Karpas-422 (cell line): ENCODE results near the gene S100A9. TPM values are rescaled to one million over a fixed set of nuclear protein-coding genes. Genes with fewer than 3 reads are reported as not detected.

Source experiments
- DNase-seq: peaks from one replicate; pipeline ENCODE4 v3.0.0-alpha.2; 2015
- H2AFZ ChIP-seq: fragments of 200-600 bp; sonication (generic); 2 replicates; pipeline ENCODE4 v1.6.1; 2014; ENCODE audit warnings: antibody characterized with exemption, low read length, mixed read lengths
- H3K27ac ChIP-seq: fragments of 200-600 bp; sonication (generic); 2 replicates; pipeline ENCODE4 v1.5.1; 2014; ENCODE audit warnings: mild to moderate bottlenecking, low read length, moderate library complexity
- H3K27me3 ChIP-seq: fragments of 200-600 bp; sonication (generic); 2 replicates; pipeline ENCODE4 v1.6.1; 2014; ENCODE audit warnings: low read length, mixed read lengths
- H3K36me3 ChIP-seq: fragments of 200-600 bp; sonication (generic); 2 replicates; pipeline ENCODE4 v1.6.1; 2014; ENCODE audit warnings: low read length, mixed read lengths; ENCODE audit not compliant: insufficient read depth
- H3K4me1 ChIP-seq: fragments of 200-600 bp; sonication (generic); 2 replicates; pipeline ENCODE4 v1.6.1; 2014; ENCODE audit warnings: mild to moderate bottlenecking, low read length, mixed read lengths
- H3K4me2 ChIP-seq: fragments of 200-600 bp; sonication (generic); 2 replicates; pipeline ENCODE4 v1.6.1; 2014; ENCODE audit warnings: low read length, low read depth, mild to moderate bottlenecking; ENCODE audit not compliant: poor library complexity, severe bottlenecking
- H3K4me3 ChIP-seq: fragments of 200-600 bp; sonication (generic); 2 replicates; pipeline ENCODE4 v1.5.1; 2014; ENCODE audit warnings: mild to moderate bottlenecking, antibody characterized with exemption, low read length, mixed read lengths
- H3K79me2 ChIP-seq: fragments of 200-600 bp; sonication (generic); 2 replicates; pipeline ENCODE4 v1.6.1; 2014; ENCODE audit warnings: mild to moderate bottlenecking, low read length, mixed read lengths
- H3K9ac ChIP-seq: fragments of 200-600 bp; sonication (generic); 2 replicates; pipeline ENCODE4 v1.6.0; 2014; ENCODE audit warnings: low read length
- H3K9me2 ChIP-seq: fragments of 200-600 bp; sonication (generic), shearing (Covaris generic); replicated peaks from 2 replicates; pipeline ENCODE4 v1.6.0; 2014; ENCODE audit warnings: mild to moderate bottlenecking, low read length, moderate library complexity; ENCODE audit not compliant: insufficient read depth
- H3K9me3 ChIP-seq: fragments of 300-700, 200-600 bp; sonication (generic); 2 replicates; pipeline ENCODE4 v1.6.1; 2014; ENCODE audit warnings: low read length, mixed read lengths
- H4K20me1 ChIP-seq: fragments of 200-600 bp; sonication (generic); 2 replicates; pipeline ENCODE4 v1.6.1; 2014; ENCODE audit warnings: mild to moderate bottlenecking, antibody characterized with exemption, low read length, low read depth; ENCODE audit not compliant: insufficient read depth
- total RNA-seq: library from RNA; depleted of rRNA; stranded (reverse); fragments of >200 nt; shearing (Covaris generic); gene quantifications from 2 replicates; pipeline ENCODE4 v1.2.3, GENCODE V29; 2014; ENCODE audit warnings: low replicate concordance

The S100A9 gene
- total RNA-seq, 1 experiment from 2014 or later, result not detected

DNA sequence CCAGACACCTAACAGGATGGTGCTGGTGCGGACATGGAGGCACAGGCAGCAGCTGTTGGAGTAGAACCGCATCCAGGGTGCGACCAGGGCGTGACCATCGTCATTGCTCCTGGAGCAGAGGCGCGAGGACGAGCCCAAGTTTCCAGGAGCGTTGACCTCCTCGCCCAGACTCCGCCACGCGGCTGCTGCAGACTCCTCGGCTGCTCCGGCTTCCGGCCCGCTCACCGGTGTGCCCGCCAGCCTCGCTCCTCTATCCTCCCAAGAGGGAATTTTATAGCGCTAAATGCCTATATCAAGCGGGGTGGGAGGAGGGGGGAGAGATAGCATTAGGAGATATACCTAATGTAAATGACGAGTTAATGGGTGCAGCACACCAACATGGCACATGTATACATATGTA, 23.1 kb downstream of the S100A9 start:
- Histone ChIP-seq H3K27ac (no peak overlapping the region), H3K79me2 (no peaks in the 10 kb centered on the region), H3K4me2 (no peak overlapping the region), H3K9me2 (no peaks in the 10 kb centered on the region), H2AFZ (no peak overlapping the region), H3K36me3 (no peaks in the 10 kb centered on the region), H3K4me3 (no peak overlapping the region), H3K4me1 (no peaks in the 10 kb centered on the region), H3K9me3 (no peaks in the 10 kb centered on the region), H3K9ac (no peak overlapping the region), H3K27me3 (no peaks in the 10 kb centered on the region), H4K20me1 (no peaks in the 10 kb centered on the region)
- no peak for DNase-seq

DNA sequence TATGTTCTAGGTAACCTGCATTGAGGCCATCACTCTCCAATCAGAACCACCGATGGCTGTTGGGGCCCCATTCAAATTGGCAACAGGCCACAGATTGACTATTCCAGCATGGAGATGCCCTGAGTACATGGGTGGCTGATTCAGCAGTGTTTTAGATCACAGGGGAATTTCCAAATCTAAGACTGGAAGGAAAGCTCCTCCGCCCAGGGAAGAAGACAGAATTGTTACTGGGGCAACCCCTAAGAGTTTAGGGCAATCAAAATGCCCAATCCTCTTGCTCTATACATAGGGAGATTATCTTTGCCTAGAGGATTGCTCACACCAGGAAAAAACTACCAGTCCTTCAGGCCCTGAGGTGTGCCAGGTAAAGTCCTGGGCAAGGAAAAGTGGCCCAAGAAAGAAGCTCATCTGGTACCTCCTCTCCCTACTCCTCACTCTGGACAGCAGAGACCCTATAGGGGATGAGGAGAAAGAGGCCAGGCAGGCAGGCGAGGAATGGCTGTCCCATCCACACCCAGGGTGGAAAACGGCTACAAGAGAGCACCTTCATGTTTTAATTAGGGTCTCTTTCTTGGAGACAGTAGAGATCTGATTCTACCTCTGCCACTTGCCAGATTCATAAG, 27.4 kb downstream of the S100A9 start:
- no peak overlapping the region for H3K27ac ChIP-seq
- no peaks in the 10 kb centered on the region for H3K9me2 ChIP-seq
- H3K27me3 ChIP-seq, result no peaks in the 10 kb centered on the region
- no peak overlapping the region for H3K9ac ChIP-seq
- no peaks in the 10 kb centered on the region for H3K79me2 ChIP-seq
- no peaks in the 10 kb centered on the region for H3K9me3 ChIP-seq
- H3K4me2 ChIP-seq, result no peak overlapping the region
- H3K36me3 ChIP-seq, result no peaks in the 10 kb centered on the region
- H3K4me3 ChIP-seq, result no peak overlapping the region
- DNase-seq, result no peak
- H2AFZ ChIP-seq, result no peak overlapping the region
- H3K4me1 ChIP-seq, result no peaks in the 10 kb centered on the region
- H4K20me1 ChIP-seq, result no peaks in the 10 kb centered on the region

DNA sequence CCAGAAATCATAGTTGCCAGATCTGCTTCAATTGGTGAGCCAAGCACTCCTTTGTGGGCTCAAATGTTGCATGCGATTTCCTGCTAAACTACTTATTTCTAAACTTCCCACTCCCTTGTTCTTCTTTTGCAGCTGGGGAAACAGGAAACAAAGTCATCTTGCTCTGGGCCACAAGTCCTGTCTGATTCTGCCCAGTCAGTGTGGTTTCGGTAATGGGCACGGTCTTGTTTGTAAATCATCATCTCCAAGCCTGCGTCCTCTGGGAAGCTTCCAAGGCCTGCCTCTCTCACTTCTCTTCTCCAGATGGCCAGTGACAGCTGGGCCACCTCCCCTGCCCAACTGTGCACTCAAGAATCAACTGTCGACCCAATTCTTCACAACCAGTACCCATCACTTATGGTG, 28.8 kb downstream of the S100A9 start:
- Histone ChIP-seq H3K27me3 (no peaks in the 10 kb centered on the region), H3K9ac (no peak overlapping the region), H3K79me2 (no peaks in the 10 kb centered on the region), H4K20me1 (no peaks in the 10 kb centered on the region), H3K9me2 (no peaks in the 10 kb centered on the region), H3K27ac (no peak overlapping the region), H3K36me3 (no peaks in the 10 kb centered on the region), H3K4me1 (no peaks in the 10 kb centered on the region), H3K9me3 (no peaks in the 10 kb centered on the region), H3K4me2 (no peak overlapping the region), H2AFZ (no peak overlapping the region), H3K4me3 (no peak overlapping the region)
- DNase-seq, result no peak

DNA sequence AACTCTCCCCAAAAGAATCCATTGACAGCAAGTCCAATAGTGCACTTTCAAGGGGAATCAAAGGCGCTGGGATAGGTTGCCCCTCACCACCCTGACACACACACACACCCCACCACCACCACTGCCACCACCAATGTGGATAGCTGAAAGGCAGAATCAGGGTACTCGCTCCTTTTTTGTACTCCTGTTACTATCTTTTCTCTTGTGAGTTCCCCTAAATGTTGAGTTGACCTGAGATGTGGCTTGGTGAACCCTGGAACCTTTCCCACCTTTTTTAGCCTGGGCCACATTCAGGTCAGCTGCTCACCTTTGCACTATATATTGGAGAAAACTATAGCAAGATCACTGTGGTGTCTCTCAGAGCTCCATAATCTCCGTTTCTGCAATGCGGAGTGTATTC, 29.3 kb downstream of the S100A9 start:
- H4K20me1 ChIP-seq, result no peaks in the 10 kb centered on the region
- no peaks in the 10 kb centered on the region for H3K9me2 ChIP-seq
- no peak overlapping the region for H2AFZ ChIP-seq
- H3K9me3 ChIP-seq, result no peaks in the 10 kb centered on the region
- no peak overlapping the region for H3K27ac ChIP-seq
- H3K4me3 ChIP-seq, result no peak overlapping the region
- no peak for DNase-seq
- no peaks in the 10 kb centered on the region for H3K4me1 ChIP-seq
- no peaks in the 10 kb centered on the region for H3K79me2 ChIP-seq
- H3K9ac ChIP-seq, result no peak overlapping the region
- no peaks in the 10 kb centered on the region for H3K27me3 ChIP-seq
- H3K36me3 ChIP-seq, result no peaks in the 10 kb centered on the region
- H3K4me2 ChIP-seq, result no peak overlapping the region

DNA sequence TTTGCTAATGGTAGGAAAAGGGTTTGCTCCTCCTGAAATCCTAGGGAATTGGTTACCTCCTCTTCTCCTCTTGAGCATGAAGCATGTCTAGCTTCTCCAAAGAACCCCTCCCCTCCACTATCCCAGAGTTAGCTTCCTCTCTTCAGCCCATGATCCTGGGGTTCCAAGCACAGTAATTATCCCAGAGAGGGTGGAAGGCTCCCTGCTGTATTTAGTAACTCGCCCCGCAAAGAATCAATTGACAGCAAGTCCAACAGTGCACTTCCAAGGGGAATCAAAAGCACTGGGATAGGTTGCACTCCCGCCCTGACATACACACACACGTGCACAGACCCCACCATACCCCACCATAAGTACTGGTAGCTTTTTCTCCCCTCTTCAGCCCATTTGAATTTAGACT, 30.1 kb downstream of the S100A9 start:
- DNase-seq, result no peak
- no peaks in the 10 kb centered on the region for H4K20me1 ChIP-seq
- no peak overlapping the region for H2AFZ ChIP-seq
- H3K9me2 ChIP-seq, result no peaks in the 10 kb centered on the region
- no peak overlapping the region for H3K27ac ChIP-seq
- no peaks in the 10 kb centered on the region for H3K27me3 ChIP-seq
- no peak overlapping the region for H3K9ac ChIP-seq
- no peaks in the 10 kb centered on the region for H3K36me3 ChIP-seq
- H3K4me1 ChIP-seq, result no peaks in the 10 kb centered on the region
- no peak overlapping the region for H3K4me3 ChIP-seq
- no peaks in the 10 kb centered on the region for H3K79me2 ChIP-seq
- H3K4me2 ChIP-seq, result no peak overlapping the region
- no peaks in the 10 kb centered on the region for H3K9me3 ChIP-seq

DNA sequence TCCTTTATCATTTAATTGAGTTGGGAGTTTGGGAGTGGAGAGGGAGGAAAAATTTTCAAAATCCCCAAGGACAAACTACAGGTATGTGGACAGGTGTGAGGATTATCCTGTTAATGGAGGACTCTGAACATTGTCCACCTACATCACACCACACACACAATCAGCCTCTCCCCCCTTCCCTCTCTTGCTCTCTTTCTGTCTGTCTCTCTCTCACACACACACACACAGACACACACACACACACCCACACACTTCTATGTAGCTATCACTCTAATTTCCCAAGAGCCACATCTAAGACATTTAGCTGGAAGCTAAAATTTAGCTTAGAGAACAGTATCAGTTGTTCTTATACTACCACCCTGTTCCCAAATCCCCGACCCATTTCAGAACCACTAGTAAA, 31.7 kb downstream of the S100A9 start:
- H3K27ac ChIP-seq, result no peak overlapping the region
- no peak for DNase-seq
- no peak overlapping the region for H2AFZ ChIP-seq
- H3K79me2 ChIP-seq, result no peaks in the 10 kb centered on the region
- H3K27me3 ChIP-seq, result no peaks in the 10 kb centered on the region
- no peak overlapping the region for H3K9ac ChIP-seq
- H3K4me1 ChIP-seq, result no peaks in the 10 kb centered on the region
- no peaks in the 10 kb centered on the region for H3K9me2 ChIP-seq
- no peak overlapping the region for H3K4me3 ChIP-seq
- no peaks in the 10 kb centered on the region for H4K20me1 ChIP-seq
- no peaks in the 10 kb centered on the region for H3K36me3 ChIP-seq
- H3K9me3 ChIP-seq, result no peaks in the 10 kb centered on the region
- H3K4me2 ChIP-seq, result no peak overlapping the region

DNA sequence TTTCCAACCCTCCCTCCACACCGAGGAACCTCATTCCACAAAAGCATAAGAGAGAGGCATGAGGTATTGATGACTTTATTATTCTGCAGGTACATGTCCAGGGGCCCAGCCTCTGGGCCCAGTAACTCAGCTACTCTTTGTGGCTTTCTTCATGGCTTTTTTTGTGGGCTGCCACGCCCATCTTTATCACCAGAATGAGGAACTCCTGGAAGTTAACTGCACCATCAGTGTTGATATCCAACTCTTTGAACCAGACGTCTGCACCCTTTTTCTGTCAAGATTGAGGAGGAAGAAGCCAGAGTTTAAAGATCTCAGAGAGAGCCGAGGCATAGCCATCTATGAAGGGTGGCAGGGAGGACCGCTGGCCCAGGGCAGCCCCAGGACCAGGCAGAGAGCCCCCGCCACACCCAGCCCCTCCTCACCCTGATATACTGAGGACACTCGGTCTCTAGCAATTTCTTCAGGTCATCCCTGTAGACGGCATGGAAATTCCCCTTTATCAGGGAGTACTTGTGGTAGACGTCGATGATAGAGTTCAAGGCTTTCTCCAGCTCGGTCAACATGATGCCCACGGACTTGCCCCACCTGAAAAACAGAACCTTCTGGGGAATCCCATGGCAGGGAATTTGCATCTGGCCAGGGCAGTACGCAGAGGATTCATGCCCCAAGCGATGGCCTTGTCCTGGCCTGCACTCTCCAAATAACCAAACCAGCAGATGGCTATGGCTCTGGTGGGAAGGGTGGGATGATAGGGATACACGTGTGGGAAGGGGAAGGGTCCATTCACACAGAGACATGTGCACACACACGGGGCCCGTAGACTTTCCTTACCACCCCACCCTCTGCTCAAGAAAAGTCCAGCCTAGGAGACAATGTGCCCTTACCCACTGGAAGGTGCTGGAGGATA, 32.6 kb downstream of the S100A9 start:
- Histone ChIP-seq H3K36me3 (no peaks in the 10 kb centered on the region), H3K9ac (no peak overlapping the region), H4K20me1 (no peaks in the 10 kb centered on the region), H3K4me3 (no peak overlapping the region), H3K4me2 (no peak overlapping the region), H3K27ac (no peak overlapping the region), H3K27me3 (no peaks in the 10 kb centered on the region), H3K9me2 (no peaks in the 10 kb centered on the region), H2AFZ (no peak overlapping the region), H3K79me2 (no peaks in the 10 kb centered on the region), H3K9me3 (no peaks in the 10 kb centered on the region), H3K4me1 (no peaks in the 10 kb centered on the region)
- no peak for DNase-seq

DNA sequence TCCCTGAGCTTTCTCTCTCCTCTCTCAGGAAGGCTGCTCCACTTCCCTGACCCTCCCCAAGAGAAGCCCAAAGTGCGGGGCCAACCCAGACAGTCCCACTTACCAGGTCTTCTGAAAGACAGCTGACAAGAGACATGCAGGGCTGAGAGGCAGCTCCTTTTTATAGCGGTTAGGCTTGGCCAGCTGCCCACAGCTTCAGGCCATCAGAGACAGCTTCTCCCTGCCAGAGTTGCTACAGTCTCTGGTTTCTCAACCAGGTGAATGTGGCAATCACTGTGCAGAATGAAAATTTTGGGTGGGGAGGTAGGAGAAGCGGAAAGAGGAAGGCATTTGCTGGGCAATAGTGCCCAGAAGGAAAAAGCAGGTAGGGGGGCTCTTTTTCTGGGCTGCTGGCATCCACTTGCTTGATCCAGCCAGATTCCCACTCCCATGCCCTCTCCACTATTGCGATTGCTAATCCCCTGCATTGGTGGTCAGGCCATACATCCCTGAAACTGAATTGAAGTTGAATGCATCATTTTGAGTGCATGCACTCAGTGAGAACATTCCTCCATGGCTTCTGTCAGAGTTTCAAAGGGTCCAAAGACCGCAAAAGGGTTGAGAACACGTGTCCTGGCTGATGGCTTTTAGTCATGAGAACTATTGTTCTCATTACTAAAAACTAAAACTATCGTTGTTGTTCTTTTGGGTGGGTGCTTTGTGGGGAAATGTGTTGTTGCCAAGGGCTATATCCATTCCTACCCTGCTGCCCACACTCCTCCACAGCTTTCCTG, 33.5 kb downstream of the S100A9 start, which contains the start of gene S100A8:
S100A8 (minus strand) TSS at position 136 of the 773 bp plus-strand sequence. CDS start 538 bp downstream, outside the sequence.
- H3K9me3 ChIP-seq, result no peaks in the 10 kb centered on the region
- H4K20me1 ChIP-seq, result no peaks in the 10 kb centered on the region
- H3K36me3 ChIP-seq, result no peaks in the 10 kb centered on the region
- no peaks in the 10 kb centered on the region for H3K27me3 ChIP-seq
- no peak within 1 kb of the TSS for H2AFZ ChIP-seq
- H3K9ac ChIP-seq, result no peak within 1 kb of the TSS
- no peak for DNase-seq
- no peak within 1 kb of the TSS for H3K4me2 ChIP-seq
- no peaks in the 10 kb centered on the region for H3K79me2 ChIP-seq
- no peaks in the 10 kb centered on the region for H3K9me2 ChIP-seq
- H3K27ac ChIP-seq, result no peak within 1 kb of the TSS
- H3K4me3 ChIP-seq, result no peak within 1 kb of the TSS
- H3K4me1 ChIP-seq, result no peaks in the 10 kb centered on the region
